T-helper 2 cell (primary cell): Measurements from ENCODE around the gene TANGO6.
"Not testable (repeated sequence)": the region's sequence is repeated elsewhere in the genome, so short reads cannot be mapped to it uniquely, and the experiment has no call there.

Source experiments
- DNase-seq, 5 experiments: peaks; one replicate each; pipeline versions ENCODE4 v3.0.0 to v3.0.0-alpha.2; 2012 to 2022
- total RNA-seq, 2 donors: gene quantifications; one replicate each; lab custom pipeline; 2026; lab: John Stamatoyannopoulos, UW

TANGO6 gene
- 23.4 to 53.7 reads per million in 2 donors for total RNA-seq

- DNase-seq: peak; percentile 78 to 91 (median 86)
Observed at GRCh38 chr16:68843482-68844210, at the start of gene TANGO6. Gene TANGO6 (plus strand): TSS chr16:68843531. CDS start chr16:68843618, 87 bp downstream.

- DNase-seq: no peak
Observed at GRCh38 chr16:68798398-68798797, 44.9 kb upstream of the TANGO6 start.

- DNase-seq: peak in 4 of 5 experiments; percentile 5 to 72 (median 17)
Observed at GRCh38 chr16:68800257-68800875, 43.0 kb upstream of the TANGO6 start.

- no peak for DNase-seq
Observed at GRCh38 chr16:68802190-68802589, 41.1 kb upstream of the TANGO6 start.

GRCh38 chr16:68806422-68806821 lies 36.9 kb upstream of the TANGO6 start:
- no peak for DNase-seq

GRCh38 chr16:68806981-68807380 lies 36.4 kb upstream of the TANGO6 start:
- no peak for DNase-seq

GRCh38 chr16:68814516-68814915 lies 28.8 kb upstream of the TANGO6 start:
- DNase-seq: no peak

- no peak for DNase-seq
Observed at GRCh38 chr16:68823401-68824135, 19.8 kb upstream of the TANGO6 start.

- DNase-seq: no peak
Observed at GRCh38 chr16:68825427-68825826, 17.9 kb upstream of the TANGO6 start.

GRCh38 chr16:68826652-68827051 lies 16.7 kb upstream of the TANGO6 start:
- no peak for DNase-seq

- no peak for DNase-seq
Observed at GRCh38 chr16:68833251-68833650, 10.1 kb upstream of the TANGO6 start.

GRCh38 chr16:68834550-68834949 lies 8.8 kb upstream of the TANGO6 start:
- no peak for DNase-seq

GRCh38 chr16:68835970-68836369 lies 7.4 kb upstream of the TANGO6 start:
- DNase-seq: no peak

GRCh38 chr16:68839831-68840230 lies 3.5 kb upstream of the TANGO6 start:
- no peak for DNase-seq

GRCh38 chr16:68842964-68843481 lies 308 bp upstream of the TANGO6 start:
- DNase-seq: not testable (repeated sequence)

GRCh38 chr16:68844211-68844564 lies 857 bp downstream of the TANGO6 start:
- no peak for DNase-seq

- DNase-seq: no peak
Observed at GRCh38 chr16:68848786-68849185, 5.5 kb downstream of the TANGO6 start.

- no peak for DNase-seq
Observed at GRCh38 chr16:68850481-68850880, 7.2 kb downstream of the TANGO6 start.

- no peak for DNase-seq
Observed at GRCh38 chr16:68851601-68852000, 8.3 kb downstream of the TANGO6 start.

GRCh38 chr16:68857479-68857878 lies 14.1 kb downstream of the TANGO6 start:
- DNase-seq: no peak

- DNase-seq: no peak
Observed at GRCh38 chr16:68859828-68860227, 16.5 kb downstream of the TANGO6 start.

- DNase-seq: no peak
Observed at GRCh38 chr16:68860978-68861892, 17.9 kb downstream of the TANGO6 start.
